IMR-90 (cell line): ENCODE results near the gene HYDIN.
"Not testable (repeated sequence)": the region's sequence is repeated elsewhere in the genome, so short reads cannot be mapped to it uniquely, and the experiment has no call there.

Experiments used
- BHLHE40 ChIP-seq: fragments of 150-350 bp; IDR thresholded peaks from 2 replicates; pipeline ENCODE4 v1.6.1; 2016; ENCODE audit warnings: mild to moderate bottlenecking, low read depth, low read length
- CEBPB ChIP-seq: IDR thresholded peaks from 2 replicates; pipeline ENCODE4 v1.6.1; 2012; ENCODE audit warnings: low read depth, low read length, improper control_type of control experiment
- CTCF ChIP-seq: conservative IDR thresholded peaks from 2 replicates; pipeline ENCODE4 v1.5.1; 2012; ENCODE audit warnings: mild to moderate bottlenecking, low read depth, low read length, improper control_type of control experiment
- ELK1 ChIP-seq: fragments of 150-350 bp; IDR thresholded peaks from 2 replicates; pipeline ENCODE4 v1.6.1; 2016; ENCODE audit warnings: low read depth, mild to moderate bottlenecking, low read length, moderate library complexity, borderline replicate concordance
- MAFK ChIP-seq: IDR thresholded peaks from 2 replicates; pipeline ENCODE4 v1.6.1; 2012; ENCODE audit warnings: low read depth, low read length, improper control_type of control experiment
- MXI1 ChIP-seq: IDR thresholded peaks from 2 replicates; pipeline ENCODE4 v1.6.1; 2012; ENCODE audit warnings: low read depth, mild to moderate bottlenecking, low read length, moderate library complexity, borderline replicate concordance
- POLR2A ChIP-seq: IDR thresholded peaks from 2 replicates; pipeline ENCODE4 v1.6.1; 2012; ENCODE audit warnings: mild to moderate bottlenecking, low read depth, low read length
- RCOR1 ChIP-seq: IDR thresholded peaks from 2 replicates; pipeline ENCODE4 v1.6.1; 2012; ENCODE audit warnings: mild to moderate bottlenecking, low read length, improper control_type of control experiment; ENCODE audit not compliant: insufficient replicate concordance
- TF ChIP-seq, protein P1 (sequence below): fragments of 150-350 bp; IDR thresholded peaks from 2 replicates; pipeline ENCODE4 v1.6.1; 2017; ENCODE audit warnings: mild to moderate bottlenecking, antibody characterized with exemption, low read length, low read depth

GRCh38 chr16:71080777-71081176, 149.7 kb downstream of the HYDIN start:
- TF ChIP-seq POLR2A, CEBPB, CTCF, MAFK, MXI1, BHLHE40, RCOR1, ELK1: not testable (repeated sequence)
- TF ChIP-seq, protein P1, sequence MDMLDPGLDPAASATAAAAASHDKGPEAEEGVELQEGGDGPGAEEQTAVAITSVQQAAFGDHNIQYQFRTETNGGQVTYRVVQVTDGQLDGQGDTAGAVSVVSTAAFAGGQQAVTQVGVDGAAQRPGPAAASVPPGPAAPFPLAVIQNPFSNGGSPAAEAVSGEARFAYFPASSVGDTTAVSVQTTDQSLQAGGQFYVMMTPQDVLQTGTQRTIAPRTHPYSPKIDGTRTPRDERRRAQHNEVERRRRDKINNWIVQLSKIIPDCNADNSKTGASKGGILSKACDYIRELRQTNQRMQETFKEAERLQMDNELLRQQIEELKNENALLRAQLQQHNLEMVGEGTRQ = not testable (repeated sequence)
